IPS DF 6.9 (cell line): ENCODE results near the gene FIBIN.

Experiments used
- DNase-seq: peaks from one replicate; pipeline ENCODE4 v3.0.0-alpha.2; 2013; ENCODE audit warnings: low read depth, low spot score
- H3K27ac ChIP-seq: one replicate; pipeline ENCODE4 v1.5.1; 2013; ENCODE audit warnings: low read length, control low read depth
- H3K27me3 ChIP-seq: 2 replicates; pipeline ENCODE4 v1.6.1; 2013; ENCODE audit warnings: mild to moderate bottlenecking, low read length; ENCODE audit not compliant: control insufficient read depth, insufficient read depth
- H3K36me3 ChIP-seq: 2 replicates; pipeline ENCODE4 v1.6.1; 2013; ENCODE audit warnings: low read length; ENCODE audit not compliant: control insufficient read depth, insufficient read depth
- H3K4me1 ChIP-seq: 2 replicates; pipeline ENCODE4 v1.6.1; 2013; ENCODE audit warnings: low read length; ENCODE audit not compliant: control insufficient read depth, insufficient read depth
- H3K4me3 ChIP-seq: 2 replicates; pipeline ENCODE4 v1.5.1; 2013; ENCODE audit warnings: mild to moderate bottlenecking, low read length
- H3K9me3 ChIP-seq: 2 replicates; pipeline ENCODE4 v1.6.1; 2013; ENCODE audit warnings: low read length, inconsistent platforms; ENCODE audit not compliant: control insufficient read depth, insufficient read depth
- whole genome bisulfite sequencing: extraction: QIAGEN DNeasy Blood & Tissue Kit; methylation state at CpG from one replicate; pipeline ENCODE4 v1.1.7; 2013; ENCODE audit warnings: mixed read lengths, missing lambda C conversion rate; ENCODE audit not compliant: insufficient read length, insufficient coverage; 5-methylcytosine and 5-hydroxymethylcytosine counted together

The FIBIN gene

DNA sequence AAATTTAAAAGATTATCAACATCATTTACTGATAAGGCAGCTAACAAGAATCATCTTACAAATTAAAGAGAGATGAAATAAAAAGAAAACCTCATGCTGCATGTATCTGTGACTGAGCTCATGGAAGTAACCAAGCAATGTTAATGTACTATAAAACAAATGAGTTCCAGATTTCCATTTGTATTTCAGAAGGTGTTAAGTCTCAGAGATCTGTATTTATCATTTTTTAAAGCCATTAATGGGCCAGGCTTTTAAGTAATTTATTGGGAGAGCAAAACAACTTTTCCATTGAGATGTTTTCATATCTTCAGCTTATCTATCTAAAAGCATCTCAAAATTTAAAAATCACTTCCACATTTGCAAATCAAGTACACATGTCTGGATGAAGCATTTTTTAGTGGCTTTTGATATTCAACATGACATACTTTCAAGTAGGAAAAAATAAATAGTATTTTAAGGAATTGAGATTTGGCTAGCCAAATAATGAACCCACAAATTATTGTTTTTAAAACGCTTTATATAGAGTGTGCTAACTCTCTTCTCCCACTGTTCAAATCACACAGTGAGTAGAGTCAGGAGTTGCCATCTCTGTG, 28.8 kb downstream of the FIBIN start:
- no peak for DNase-seq
- WGBS = no CpG with 5 or more reads among the region's 1 CpG
- Histone ChIP-seq H3K9me3 (no peaks in the 10 kb centered on the region), H3K4me1 (no peaks in the 10 kb centered on the region), H3K27ac (no peak overlapping the region), H3K4me3 (no peak overlapping the region), H3K27me3 (no peaks in the 10 kb centered on the region), H3K36me3 (no peaks in the 10 kb centered on the region)

DNA sequence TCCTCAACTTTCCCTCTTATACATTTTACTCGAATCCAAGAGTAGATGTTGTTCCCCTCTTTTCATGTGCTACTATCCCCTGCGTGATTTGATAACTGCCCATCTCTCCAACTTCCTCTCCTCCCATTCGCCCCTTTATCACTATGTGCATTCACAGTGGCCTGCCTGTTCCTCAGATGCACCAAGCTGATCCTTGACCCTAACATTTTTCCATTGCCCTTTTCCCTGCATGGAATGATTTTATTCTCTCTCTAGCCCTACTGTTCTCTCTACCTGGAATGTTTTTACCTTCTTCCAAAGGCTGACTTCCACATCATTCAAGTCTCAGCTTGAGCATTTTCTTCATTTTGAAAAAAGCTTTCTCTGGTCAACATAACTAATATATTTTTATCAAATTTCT, 31.0 kb downstream of the FIBIN start:
- WGBS = no CpG with 5 or more reads among the region's 3 CpGs
- no peaks in the 10 kb centered on the region for H3K4me1 ChIP-seq
- no peak overlapping the region for H3K27ac ChIP-seq
- no peak overlapping the region for H3K4me3 ChIP-seq
- no peaks in the 10 kb centered on the region for H3K9me3 ChIP-seq
- no peak for DNase-seq
- no peaks in the 10 kb centered on the region for H3K27me3 ChIP-seq
- H3K36me3 ChIP-seq = no peaks in the 10 kb centered on the region

DNA sequence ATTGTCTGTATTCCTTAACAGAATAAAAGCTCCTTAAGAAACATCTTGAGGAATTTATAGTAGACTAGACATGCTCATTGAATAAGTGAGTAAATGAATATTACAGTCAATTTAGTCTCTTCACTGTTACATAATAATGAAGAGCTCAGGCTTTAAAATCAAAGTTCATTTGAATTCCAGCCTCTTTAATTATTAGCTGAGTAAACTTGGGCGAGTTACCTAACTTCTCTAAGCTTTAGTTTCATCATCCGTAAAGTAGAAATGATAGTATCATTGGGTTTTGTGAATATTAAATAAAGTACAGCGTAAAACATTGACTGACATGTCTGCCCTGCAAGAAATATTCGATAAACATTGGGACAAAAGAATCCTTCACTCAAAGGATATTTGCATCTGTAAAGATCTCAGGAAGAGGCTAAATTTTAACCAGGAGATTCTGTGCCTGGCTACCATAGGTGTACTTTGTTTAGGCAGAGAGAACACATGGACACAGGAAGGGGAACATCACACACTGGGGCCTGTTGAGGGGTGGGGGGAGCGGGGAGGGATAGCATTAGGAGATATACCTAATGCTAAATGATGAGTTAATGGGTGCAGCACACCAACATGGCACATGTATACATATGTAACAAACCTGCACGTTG, 31.5 kb downstream of the FIBIN start:
- H3K4me1 ChIP-seq = no peaks in the 10 kb centered on the region
- no peaks in the 10 kb centered on the region for H3K27me3 ChIP-seq
- H3K27ac ChIP-seq = no peak overlapping the region
- no CpG with 5 or more reads among the region's 6 CpGs for WGBS
- no peak overlapping the region for H3K4me3 ChIP-seq
- H3K9me3 ChIP-seq = no peaks in the 10 kb centered on the region
- H3K36me3 ChIP-seq = no peaks in the 10 kb centered on the region
- DNase-seq = no peak

DNA sequence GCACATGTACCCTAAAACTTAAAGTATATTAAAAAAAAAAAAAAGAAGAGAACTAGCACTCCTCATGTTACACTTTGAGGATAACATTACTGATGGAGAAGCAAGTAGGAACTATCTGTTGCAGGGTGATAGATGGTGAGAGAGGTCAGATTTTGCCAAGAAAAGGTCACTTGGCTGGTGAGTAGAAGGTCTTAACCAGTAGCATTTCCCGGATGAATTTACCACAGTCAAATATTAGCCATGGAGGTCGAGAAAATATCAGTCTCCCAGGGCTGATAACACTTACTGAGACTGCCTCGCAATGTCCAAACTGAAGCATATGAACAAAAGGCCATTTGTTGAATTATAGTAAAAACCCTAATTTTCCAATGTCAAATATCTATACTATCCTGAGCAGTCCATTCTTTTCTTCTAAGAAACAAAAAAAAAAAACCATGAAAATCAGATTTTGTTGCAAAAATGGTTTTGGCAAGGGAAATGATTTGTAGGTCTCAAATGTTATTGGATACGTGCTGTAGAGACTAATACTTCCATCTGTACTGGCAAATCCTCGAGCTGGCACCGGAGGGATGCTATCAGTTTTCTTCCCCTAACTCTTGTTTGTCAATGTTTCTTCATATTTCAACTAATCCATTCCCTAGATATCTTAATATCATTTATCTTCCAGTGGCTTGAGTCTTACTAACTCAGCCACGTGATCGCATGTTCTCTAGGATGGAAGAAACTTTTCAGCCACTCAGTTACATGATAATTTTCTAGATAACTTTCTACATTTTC, 32.2 kb downstream of the FIBIN start:
- Histone ChIP-seq H3K27ac (no peak overlapping the region), H3K9me3 (no peaks in the 10 kb centered on the region), H3K4me1 (no peaks in the 10 kb centered on the region), H3K27me3 (no peaks in the 10 kb centered on the region), H3K36me3 (no peaks in the 10 kb centered on the region), H3K4me3 (no peak overlapping the region)
- WGBS = no CpG with 5 or more reads among the region's 8 CpGs
- DNase-seq = no peak

DNA sequence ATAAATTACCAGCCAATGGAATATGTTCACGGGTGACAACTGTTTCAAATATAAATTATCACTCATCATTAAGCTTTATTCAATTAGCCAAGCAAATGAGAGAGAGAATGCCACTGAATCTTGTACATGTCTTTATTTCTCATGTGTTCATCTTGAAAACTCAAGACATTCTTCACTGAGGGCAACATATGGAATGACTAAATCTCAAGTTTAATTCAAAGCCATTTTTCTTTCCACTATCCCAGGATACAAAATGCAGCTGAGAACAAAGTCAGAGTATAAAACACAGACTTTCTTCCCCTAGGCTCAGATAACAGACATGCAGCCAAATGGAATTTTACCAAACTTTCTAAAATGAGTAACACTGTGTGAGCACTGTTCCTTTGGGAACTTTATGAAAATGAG, 34.7 kb downstream of the FIBIN start:
- Histone ChIP-seq H3K36me3 (no peaks in the 10 kb centered on the region), H3K27me3 (no peaks in the 10 kb centered on the region), H3K9me3 (no peaks in the 10 kb centered on the region), H3K4me1 (no peaks in the 10 kb centered on the region), H3K27ac (no peak overlapping the region), H3K4me3 (no peak overlapping the region)
- WGBS = no CpG with 5 or more reads among the region's 1 CpG
- DNase-seq = no peak

DNA sequence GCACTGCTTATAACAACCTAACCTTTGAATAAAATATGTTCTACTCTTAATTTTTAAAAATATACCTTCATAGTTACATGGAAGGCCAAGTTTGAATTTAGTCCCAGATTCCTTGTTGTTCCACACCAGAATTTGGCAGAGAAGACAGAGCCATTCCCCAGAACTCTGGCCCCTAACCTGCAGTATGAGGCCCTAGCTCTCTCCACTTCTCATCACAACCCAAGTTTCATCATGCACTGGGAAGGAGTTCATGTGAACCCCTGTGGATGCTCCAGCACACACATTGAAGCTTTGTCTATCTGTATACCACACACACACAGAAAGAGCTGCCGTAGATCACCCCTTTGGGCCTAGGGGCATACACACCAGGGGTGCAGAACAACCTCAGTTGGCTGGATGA, 36.1 kb downstream of the FIBIN start:
- no peak overlapping the region for H3K27ac ChIP-seq
- no peak for DNase-seq
- H3K9me3 ChIP-seq = no peaks in the 10 kb centered on the region
- H3K4me3 ChIP-seq = no peak overlapping the region
- H3K27me3 ChIP-seq = no peaks in the 10 kb centered on the region
- no CpG with 5 or more reads among the region's 1 CpG for WGBS
- no peaks in the 10 kb centered on the region for H3K4me1 ChIP-seq
- H3K36me3 ChIP-seq = no peaks in the 10 kb centered on the region

DNA sequence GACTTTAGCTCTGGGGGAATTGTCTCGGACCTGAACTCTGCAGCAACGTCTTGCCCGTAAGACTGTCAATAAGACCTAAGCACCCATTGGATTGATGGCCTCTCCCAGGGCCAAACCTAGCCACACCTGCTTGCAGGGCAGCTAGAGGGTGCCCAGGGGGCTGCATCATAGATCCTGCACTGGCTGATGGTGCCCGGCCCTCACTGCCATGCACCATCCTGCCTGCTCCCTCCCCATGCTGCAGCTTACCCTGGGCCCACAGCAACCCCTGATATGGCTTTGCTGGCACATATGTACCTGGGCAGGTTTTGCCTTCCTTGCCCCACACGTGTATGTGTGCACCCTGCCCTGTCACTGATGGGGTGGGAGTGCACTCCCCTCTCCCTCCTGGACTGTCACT, 37.8 kb downstream of the FIBIN start:
- WGBS = no CpG with 5 or more reads among the region's 5 CpGs

DNA sequence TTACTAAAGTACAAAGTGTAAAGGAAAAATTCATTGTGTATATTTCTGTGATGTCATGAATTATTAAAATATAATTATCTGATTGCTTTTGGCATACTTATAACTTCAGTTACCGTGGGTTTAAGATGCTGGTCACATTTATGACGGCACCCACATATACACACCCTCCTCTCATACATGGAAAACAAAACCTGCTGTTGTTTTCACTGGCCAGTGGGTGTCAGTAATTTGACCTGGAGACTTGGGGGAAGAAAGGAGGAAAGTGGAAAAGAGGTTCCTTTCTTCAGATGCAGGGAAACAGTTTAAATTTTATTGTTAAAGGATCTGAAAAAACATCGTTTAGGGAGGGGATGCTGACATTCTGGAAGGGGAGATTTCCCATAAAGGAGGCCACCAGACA, 46.0 kb downstream of the FIBIN start:
- Histone ChIP-seq H3K4me3 (no peak overlapping the region), H3K4me1 (no peaks in the 10 kb centered on the region; the same call in 1 of the 2 replicates), H3K27ac (no peak overlapping the region), H3K9me3 (no peaks in the 10 kb centered on the region), H3K36me3 (no peaks in the 10 kb centered on the region), H3K27me3 (no peaks in the 10 kb centered on the region)
- no CpG with 5 or more reads among the region's 3 CpGs for WGBS
- no peak for DNase-seq

More for the DNA sequence above, 37.8 kb downstream of the FIBIN start:
- Histone ChIP-seq H3K4me3 (no peak overlapping the region), H3K27ac (no peak overlapping the region), H3K9me3 (no peaks in the 10 kb centered on the region), H3K4me1 (no peaks in the 10 kb centered on the region), H3K27me3 (no peaks in the 10 kb centered on the region), H3K36me3 (no peaks in the 10 kb centered on the region)
- DNase-seq = no peak

DNA sequence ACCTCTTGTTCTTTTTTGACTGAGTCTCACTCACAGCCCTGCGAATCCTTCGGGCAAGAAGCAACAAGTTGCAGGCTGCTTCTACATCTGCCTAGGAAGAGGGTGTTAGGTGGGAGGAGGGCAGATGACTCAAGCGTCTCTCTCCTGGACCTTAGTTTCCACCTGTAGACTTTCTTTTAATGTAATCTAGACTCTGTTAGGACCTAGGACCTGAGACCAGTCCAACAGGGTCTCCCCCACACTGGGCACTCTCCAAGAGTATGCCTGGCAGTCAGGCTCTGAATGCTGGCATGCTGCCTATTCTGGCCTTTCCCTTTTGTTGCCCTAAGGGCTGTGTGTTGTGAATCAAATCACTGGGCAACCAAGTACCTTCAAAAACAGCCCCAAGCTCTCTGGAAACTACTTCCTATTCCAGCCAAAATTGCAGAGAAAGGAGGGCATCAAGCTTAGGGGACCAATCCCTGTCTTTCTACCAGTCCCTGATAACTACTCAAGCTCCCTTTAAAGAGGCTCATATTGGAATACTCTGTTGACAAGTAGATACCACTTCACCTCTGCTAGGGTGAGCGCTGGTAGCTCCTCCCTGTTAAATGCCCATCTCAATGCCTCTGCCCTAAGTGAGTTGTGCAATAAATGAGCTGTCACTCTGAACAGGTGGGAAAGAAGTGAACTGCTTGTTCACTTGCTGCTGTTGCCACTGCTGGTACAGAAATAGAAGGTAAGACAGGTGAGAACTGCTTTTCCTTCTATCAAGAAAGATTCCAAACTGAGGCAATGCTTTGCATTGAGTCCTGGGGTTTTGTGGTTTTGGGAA, 46.6 kb downstream of the FIBIN start, which contains the start of gene BBOX1:
BBOX1 (plus strand) TSS at position 514 of the 814 bp plus-strand sequence. CDS start 14,616 bp downstream, outside the sequence.
- Histone ChIP-seq H3K27ac (no peak within 1 kb of the TSS), H3K9me3 (no peaks in the 10 kb centered on the region), H3K4me3 (no peak within 1 kb of the TSS), H3K27me3 (no peaks in the 10 kb centered on the region), H3K4me1 (no peaks in the 10 kb centered on the region; the same call in 1 of the 2 replicates), H3K36me3 (no peaks in the 10 kb centered on the region)
- DNase-seq = no peak
- WGBS = no CpG with 5 or more reads among the region's 4 CpGs
